Mucosa of rectum (tissue), 2 donors: ENCODE results near the gene KLK8.

ENCODE experiments used
- H3K27ac ChIP-seq, 2 donors: one replicate each; pipeline ENCODE4 v1.7.0; 2013; ENCODE audit warnings: inconsistent platforms in 2 of 2, low read depth in 2 of 2, low read length in 2 of 2
- H3K27me3 ChIP-seq, 2 donors: one replicate each; pipeline ENCODE4 v1.7.0; 2013; ENCODE audit warnings: low read length in 2 of 2; ENCODE audit not compliant: control insufficient read depth in 2 of 2, insufficient read depth in 2 of 2
- H3K36me3 ChIP-seq, 2 donors: one replicate each; pipeline ENCODE4 v1.7.0; 2013; ENCODE audit warnings: low read length in 2 of 2; ENCODE audit not compliant: control insufficient read depth in 2 of 2, insufficient read depth in 2 of 2
- H3K4me1 ChIP-seq, 2 donors: one replicate each; pipeline ENCODE4 v1.7.0; 2013; ENCODE audit warnings: low read length in 2 of 2, mild to moderate bottlenecking in 1 of 2; ENCODE audit not compliant: control insufficient read depth in 2 of 2, insufficient read depth in 2 of 2
- H3K4me3 ChIP-seq, 2 donors: one replicate each; pipeline ENCODE4 v1.7.0; 2013; ENCODE audit warnings: low read length in 2 of 2
- H3K9ac ChIP-seq, 2 donors: one replicate each; pipeline ENCODE4 v1.7.0; 2013; ENCODE audit warnings: low read length in 2 of 2, low read depth in 1 of 2, mild to moderate bottlenecking in 1 of 2
- H3K9me3 ChIP-seq, 2 donors: one replicate each; pipeline ENCODE4 v1.7.0; 2013; ENCODE audit warnings: low read length in 2 of 2; ENCODE audit not compliant: control insufficient read depth in 2 of 2
- donor health status: healthy.
- donor health status: Normal muscosa, but diverticular disease.

The KLK8 gene

GRCh38 chr19:51019544-51019925 is 18.1 kb upstream of the KLK8 start, which contains the start of gene KLK10:
TSS of gene KLK10 (minus strand) at chr19:51019709. CDS start at chr19:51019130, 579 bp downstream.
- Histone ChIP-seq H3K36me3 (no peaks in the 10 kb centered on the region), H3K9ac (no peak within 1 kb of the TSS), H3K27ac (no peak within 1 kb of the TSS), H3K4me3 (peak within 1 kb of the TSS in 1 of 2 donors; percentile 30), H3K4me1 (peaks cover 0 to 3% of the 10 kb centered on the region in 2 donors), H3K27me3 (peaks cover 19 to 29% of the 10 kb centered on the region in 2 donors), H3K9me3 (no peaks in the 10 kb centered on the region)

- Histone ChIP-seq H3K27me3 (peaks cover 25 to 29% of the 10 kb centered on the region in 2 donors), H3K9me3 (no peaks in the 10 kb centered on the region), H3K9ac (no peak overlapping the region), H3K4me1 (peaks cover 0 to 3% of the 10 kb centered on the region in 2 donors), H3K27ac (no peak overlapping the region), H3K4me3 (peak overlapping the region in 1 of 2 donors; percentile 30), H3K36me3 (no peaks in the 10 kb centered on the region)
Measured at GRCh38 chr19:51018745-51019543, 17.5 kb upstream of the KLK8 start.

GRCh38 chr19:51016798-51017683 is 15.6 kb upstream of the KLK8 start:
- H3K27me3 ChIP-seq, result peaks cover 26 to 28% of the 10 kb centered on the region in 2 donors
- H3K36me3 ChIP-seq, result no peaks in the 10 kb centered on the region
- no peaks in the 10 kb centered on the region for H3K9me3 ChIP-seq
- H3K9ac ChIP-seq, result no peak overlapping the region
- no peak overlapping the region for H3K4me3 ChIP-seq
- no peak overlapping the region for H3K27ac ChIP-seq
- peaks cover 0 to 3% of the 10 kb centered on the region in 2 donors for H3K4me1 ChIP-seq

- no peak overlapping the region for H3K4me3 ChIP-seq
- H3K27me3 ChIP-seq, result peaks cover 26 to 29% of the 10 kb centered on the region in 2 donors
- H3K36me3 ChIP-seq, result no peaks in the 10 kb centered on the region
- peaks cover 0 to 3% of the 10 kb centered on the region in 2 donors for H3K4me1 ChIP-seq
- no peak overlapping the region for H3K27ac ChIP-seq
- no peak overlapping the region for H3K9ac ChIP-seq
- H3K9me3 ChIP-seq, result no peaks in the 10 kb centered on the region
Measured at GRCh38 chr19:51015691-51016267, 14.4 kb upstream of the KLK8 start.

GRCh38 chr19:51014242-51014641 is 12.8 kb upstream of the KLK8 start:
- H3K27ac ChIP-seq, result no peak overlapping the region
- H3K36me3 ChIP-seq, result no peaks in the 10 kb centered on the region
- H3K9me3 ChIP-seq, result no peaks in the 10 kb centered on the region
- no peak overlapping the region for H3K9ac ChIP-seq
- peaks cover 0 to 3% of the 10 kb centered on the region in 2 donors for H3K4me1 ChIP-seq
- peaks cover 23 to 26% of the 10 kb centered on the region in 2 donors for H3K27me3 ChIP-seq
- no peak overlapping the region for H3K4me3 ChIP-seq

GRCh38 chr19:51012661-51013190 is 11.3 kb upstream of the KLK8 start:
- H3K9ac ChIP-seq, result no peak overlapping the region
- H3K27ac ChIP-seq, result no peak overlapping the region
- H3K4me3 ChIP-seq, result no peak overlapping the region
- H3K9me3 ChIP-seq, result no peaks in the 10 kb centered on the region
- H3K27me3 ChIP-seq, result peaks cover 22 to 23% of the 10 kb centered on the region in 2 donors
- H3K4me1 ChIP-seq, result no peaks in the 10 kb centered on the region
- no peaks in the 10 kb centered on the region for H3K36me3 ChIP-seq

GRCh38 chr19:51010066-51010795 is 8.8 kb upstream of the KLK8 start:
- Histone ChIP-seq H3K4me1 (no peaks in the 10 kb centered on the region), H3K27ac (no peak overlapping the region), H3K9ac (no peak overlapping the region), H3K27me3 (peaks cover 13 to 15% of the 10 kb centered on the region in 2 donors), H3K9me3 (no peaks in the 10 kb centered on the region), H3K36me3 (no peaks in the 10 kb centered on the region), H3K4me3 (no peak overlapping the region)

- Histone ChIP-seq H3K9me3 (no peaks in the 10 kb centered on the region), H3K27ac (no peak overlapping the region), H3K27me3 (peaks cover 7% of the 10 kb centered on the region in 2 donors), H3K9ac (no peak overlapping the region), H3K4me1 (no peaks in the 10 kb centered on the region), H3K4me3 (no peak overlapping the region), H3K36me3 (no peaks in the 10 kb centered on the region)
Measured at GRCh38 chr19:51009061-51009891, 7.9 kb upstream of the KLK8 start.

- Histone ChIP-seq H3K27me3 (peaks cover 2 to 7% of the 10 kb centered on the region in 2 donors), H3K27ac (no peak overlapping the region), H3K4me1 (no peaks in the 10 kb centered on the region), H3K4me3 (no peak overlapping the region), H3K36me3 (no peaks in the 10 kb centered on the region), H3K9me3 (no peaks in the 10 kb centered on the region), H3K9ac (no peak overlapping the region)
Measured at GRCh38 chr19:51007488-51007887, 6.1 kb upstream of the KLK8 start.
